ENCODE results near the gene PEX12. TPM values are rescaled to one million over a fixed set of nuclear protein-coding genes. Genes with fewer than 3 reads are reported as not detected.
A peak's percentile ranks its signal among the peaks of the same experiment; 100 is the strongest.

The PEX12 gene
- total RNA-seq, 4 donors from 2014 or later: 0.75 to 5.2 (median 3.0) TPM; not detected in 1

DNA sequence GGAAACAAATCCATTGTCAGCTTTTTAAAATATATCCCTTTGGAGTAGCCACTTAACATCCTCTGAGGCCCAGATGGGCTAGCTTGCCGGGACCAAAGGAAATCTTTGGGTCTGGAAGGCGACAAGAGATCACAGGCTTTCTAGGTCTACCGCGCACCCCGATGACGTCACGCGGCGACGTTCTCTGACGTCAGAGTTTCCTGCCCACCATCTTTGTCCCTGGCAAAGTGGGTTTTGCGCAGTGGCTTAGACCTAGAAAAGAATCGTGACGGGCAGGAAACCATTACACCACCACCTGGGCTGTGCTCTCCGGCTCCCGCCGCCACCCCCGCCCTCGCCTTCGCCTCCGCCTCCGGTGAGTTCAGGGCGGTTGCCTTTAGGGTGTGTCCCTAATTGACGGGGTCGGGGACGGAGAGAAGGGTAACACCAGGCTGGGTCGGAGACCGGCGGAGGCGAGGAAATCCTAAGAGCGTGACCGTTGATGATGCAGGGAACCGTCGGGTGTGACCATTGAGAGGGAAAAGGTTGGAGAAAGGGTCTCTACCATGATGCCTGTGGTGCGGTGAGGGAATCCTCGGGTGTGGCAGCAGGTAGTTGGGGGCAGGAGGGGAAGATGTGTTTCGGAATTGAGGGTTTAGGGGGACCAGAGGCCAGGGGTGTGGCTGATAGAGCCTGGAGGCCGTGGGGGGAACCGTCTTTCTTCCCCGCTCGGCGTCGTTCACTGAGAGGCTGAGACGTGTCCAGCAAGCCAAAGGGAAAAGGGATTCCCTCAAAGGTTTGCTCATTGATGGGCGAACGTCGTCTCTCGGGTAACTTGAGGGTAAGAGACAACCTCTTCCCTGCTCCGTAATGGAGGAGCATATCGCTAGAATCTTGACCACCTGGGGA, 8.9 kb upstream of the PEX12 start, which contains the start of gene AP2B1:
Gene AP2B1, plus strand, starts transcription at position 249 of the 888 bp plus-strand sequence. CDS start 6,709 bp downstream, outside the sequence.
- H3K27me3 ChIP-seq: no peaks in the 10 kb centered on the region
- peaks cover 5 to 47% (median 27%) of the 10 kb centered on the region in 4 donors for H3K4me1 ChIP-seq
- H3K27ac ChIP-seq: peak within 1 kb of the TSS; percentile 90 to 96 (median 92)
- H3K36me3 ChIP-seq: no peaks in the 10 kb centered on the region
- intact Hi-C loops (cut with DNase I; ENCODE audit: low total_unique reads): no loop called here
- DNase-seq: peak; percentile 96
- H3K9me3 ChIP-seq: no peaks in the 10 kb centered on the region
- H3K4me3 ChIP-seq: peak within 1 kb of the TSS; percentile 62 to 82 (median 72)
- in situ Hi-C loops (cut with MboI; ENCODE audit: low pct_ligation_motif_present in 1 of 4, low pct_unique_long_range_greater_than_20kb in 1 of 4, low sequenced_read_pairs in 3 of 4): no loop called here
- WGBS, 2 donors (ENCODE audit: low coverage in 1 of 2): 0 to 3% methylated on average over 7 to 42 of the region's 50 CpGs
- peak; percentile 91 for TF ChIP-seq POLR2A (IDR thresholded peaks at IDR 0.05)
- no peak for TF ChIP-seq EP300 (IDR thresholded peaks at IDR 0.05; ENCODE audit: low read depth)
- peak; percentile 86 to 91 (median 91) for TF ChIP-seq POLR2AphosphoS5 (IDR thresholded peaks at IDR 0.05)
- TF ChIP-seq, protein P1, sequence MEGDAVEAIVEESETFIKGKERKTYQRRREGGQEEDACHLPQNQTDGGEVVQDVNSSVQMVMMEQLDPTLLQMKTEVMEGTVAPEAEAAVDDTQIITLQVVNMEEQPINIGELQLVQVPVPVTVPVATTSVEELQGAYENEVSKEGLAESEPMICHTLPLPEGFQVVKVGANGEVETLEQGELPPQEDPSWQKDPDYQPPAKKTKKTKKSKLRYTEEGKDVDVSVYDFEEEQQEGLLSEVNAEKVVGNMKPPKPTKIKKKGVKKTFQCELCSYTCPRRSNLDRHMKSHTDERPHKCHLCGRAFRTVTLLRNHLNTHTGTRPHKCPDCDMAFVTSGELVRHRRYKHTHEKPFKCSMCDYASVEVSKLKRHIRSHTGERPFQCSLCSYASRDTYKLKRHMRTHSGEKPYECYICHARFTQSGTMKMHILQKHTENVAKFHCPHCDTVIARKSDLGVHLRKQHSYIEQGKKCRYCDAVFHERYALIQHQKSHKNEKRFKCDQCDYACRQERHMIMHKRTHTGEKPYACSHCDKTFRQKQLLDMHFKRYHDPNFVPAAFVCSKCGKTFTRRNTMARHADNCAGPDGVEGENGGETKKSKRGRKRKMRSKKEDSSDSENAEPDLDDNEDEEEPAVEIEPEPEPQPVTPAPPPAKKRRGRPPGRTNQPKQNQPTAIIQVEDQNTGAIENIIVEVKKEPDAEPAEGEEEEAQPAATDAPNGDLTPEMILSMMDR (IDR thresholded peaks at IDR 0.05): peak in 1 of 5 experiments; percentile 44

DNA sequence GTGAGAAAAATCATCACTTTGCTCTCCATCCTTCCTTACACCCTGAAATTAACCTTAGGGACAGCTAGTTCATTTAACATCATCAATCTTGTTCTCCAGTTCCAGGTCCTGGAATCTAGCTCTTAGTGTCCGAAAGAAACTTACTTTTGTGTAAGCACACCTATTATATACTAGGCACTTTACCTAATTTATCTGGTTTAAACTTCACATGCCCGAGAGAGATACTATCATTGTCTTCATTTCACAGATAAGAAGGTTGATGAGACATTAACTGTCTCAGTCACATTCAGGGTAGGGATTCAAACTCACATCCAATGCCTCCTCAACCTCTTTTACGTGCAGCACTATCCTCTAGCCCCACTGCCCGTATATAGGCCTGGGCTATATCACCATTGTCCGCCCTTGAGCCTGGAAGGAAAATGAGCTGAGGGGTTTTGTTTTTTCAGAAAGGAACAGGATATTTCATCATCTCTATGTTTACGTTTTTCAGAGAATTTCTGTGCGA, 8.2 kb upstream of the PEX12 start:
- Histone ChIP-seq H3K36me3 (no peaks in the 10 kb centered on the region), H3K4me1 (peaks cover 5 to 44% (median 26%) of the 10 kb centered on the region in 4 donors), H3K27me3 (no peaks in the 10 kb centered on the region), H3K27ac (peak overlapping the region; percentile 90 to 96 (median 92)), H3K4me3 (peak overlapping the region in 3 of 4 donors; percentile 62 to 82 (median 77)), H3K9me3 (no peaks in the 10 kb centered on the region)
- DNase-seq: no peak
- in situ Hi-C loops (cut with MboI; ENCODE audit: low pct_ligation_motif_present in 1 of 4, low pct_unique_long_range_greater_than_20kb in 1 of 4, low sequenced_read_pairs in 3 of 4) (no loop called here), intact Hi-C loops (cut with DNase I; ENCODE audit: low total_unique reads) (no loop called here)
- TF ChIP-seq EP300 (IDR thresholded peaks at IDR 0.05; ENCODE audit: low read depth): no peak
- WGBS, 2 donors (ENCODE audit: low coverage in 1 of 2): 28 to 41% methylated on average over 5 to 7 of the region's 7 CpGs

DNA sequence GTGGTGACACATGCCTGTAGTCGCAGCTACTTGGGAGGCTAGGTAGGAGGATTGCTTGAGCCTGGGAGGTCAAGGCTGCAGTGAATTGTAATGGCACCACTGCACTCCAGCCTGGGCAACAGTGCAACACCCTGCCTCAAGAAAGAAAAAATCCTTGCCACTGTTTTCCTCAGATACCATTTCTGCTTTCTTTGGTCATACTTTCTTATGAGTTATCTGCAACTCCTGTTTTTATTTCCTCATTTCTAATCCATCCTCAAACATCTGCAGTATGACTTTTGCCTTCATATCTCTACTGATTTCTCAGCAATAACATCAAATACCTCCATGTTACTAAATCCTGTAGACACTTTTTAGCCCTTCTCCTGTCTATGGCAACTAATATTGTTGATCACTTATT, 5.7 kb upstream of the PEX12 start:
- no peak for DNase-seq
- H3K27ac ChIP-seq: no peak overlapping the region
- peaks cover 5 to 26% (median 17%) of the 10 kb centered on the region in 4 donors for H3K4me1 ChIP-seq
- H3K36me3 ChIP-seq: no peaks in the 10 kb centered on the region
- in situ Hi-C loops (cut with MboI; ENCODE audit: low pct_ligation_motif_present in 1 of 4, low pct_unique_long_range_greater_than_20kb in 1 of 4, low sequenced_read_pairs in 3 of 4): no loop called here
- no peaks in the 10 kb centered on the region for H3K9me3 ChIP-seq
- WGBS, 2 donors (ENCODE audit: low coverage in 1 of 2): 70% methylated on average over 1 of the region's 1 CpG; no CpG with 5 or more reads in 1 of the 2 donors
- TF ChIP-seq, protein P1 (IDR thresholded peaks at IDR 0.05): no peak
- no peak for TF ChIP-seq POLR2AphosphoS5 (IDR thresholded peaks at IDR 0.05)
- no peak for TF ChIP-seq EP300 (IDR thresholded peaks at IDR 0.05; ENCODE audit: low read depth)
- no peak for TF ChIP-seq POLR2A (IDR thresholded peaks at IDR 0.05)
- no peaks in the 10 kb centered on the region for H3K27me3 ChIP-seq
- H3K4me3 ChIP-seq: no peak overlapping the region
- intact Hi-C loops (cut with DNase I; ENCODE audit: low total_unique reads): no loop called here

DNA sequence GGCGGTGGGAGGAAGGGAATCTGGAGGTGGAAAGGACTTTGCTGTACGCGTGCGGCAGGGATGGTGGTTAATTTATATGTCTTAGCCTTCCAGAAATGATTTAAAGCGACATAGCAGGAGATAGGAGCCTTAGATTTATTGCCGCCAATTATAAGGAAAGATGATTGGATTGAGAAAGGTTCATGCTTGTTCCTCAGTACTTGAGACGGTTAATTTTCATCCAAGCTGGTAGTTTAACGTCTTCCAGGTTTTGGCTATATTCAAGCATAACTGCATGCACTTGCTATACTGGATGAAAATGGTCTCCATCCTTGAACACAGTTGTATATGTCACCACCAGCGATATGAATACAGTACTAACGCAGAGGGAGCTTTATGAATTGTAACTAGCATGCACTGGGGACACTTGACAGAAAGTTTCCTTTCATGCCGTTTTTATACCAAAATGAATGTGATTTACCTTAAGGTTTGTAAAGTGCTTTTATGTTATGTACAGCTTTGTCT, 610 bp upstream of the PEX12 start:
- Histone ChIP-seq H3K9me3 (no peaks in the 10 kb centered on the region), H3K4me1 (peaks cover 5 to 16% (median 14%) of the 10 kb centered on the region in 4 donors), H3K4me3 (peak overlapping the region; percentile 61 to 77 (median 68)), H3K27ac (peak overlapping the region; percentile 90 to 94 (median 92)), H3K27me3 (no peaks in the 10 kb centered on the region), H3K36me3 (peaks cover 0 to 5% (median 0%) of the 10 kb centered on the region in 4 donors)
- intact Hi-C loops (cut with DNase I; ENCODE audit: low total_unique reads): no loop called here
- DNase-seq: no peak
- TF ChIP-seq POLR2A (IDR thresholded peaks at IDR 0.05): no peak
- TF ChIP-seq, protein P1 (IDR thresholded peaks at IDR 0.05): no peak
- no peak for TF ChIP-seq POLR2AphosphoS5 (IDR thresholded peaks at IDR 0.05)
- no peak for TF ChIP-seq EP300 (IDR thresholded peaks at IDR 0.05; ENCODE audit: low read depth)
- WGBS, 2 donors (ENCODE audit: low coverage in 1 of 2): 0 to 1% methylated on average over 10 to 11 of the region's 11 CpGs
- in situ Hi-C loops (cut with MboI; ENCODE audit: low pct_ligation_motif_present in 1 of 4, low pct_unique_long_range_greater_than_20kb in 1 of 4, low sequenced_read_pairs in 3 of 4): no loop called here
